Activated CD8-positive, alpha-beta memory T cell treated with anti-CD3 and anti-CD28 coated beads, Interleukin-2, amount 10 ng/mL, durations not matched to agents 7 days and 5 days (primary cell): Measurements from ENCODE around the gene DLGAP1. TPM values are rescaled to one million over a fixed set of nuclear protein-coding genes. Genes with fewer than 3 reads are reported as not detected.
"Not testable (repeated sequence)": the region's sequence is repeated elsewhere in the genome, so short reads cannot be mapped to it uniquely, and the experiment has no call there.

Experiments used
- ATAC-seq: fragments of 150-1000 bp; cut with Tn5 transposase; one replicate; pipeline ENCODE4 v1.10.0; 2021; ENCODE audit warnings: moderate library complexity
- CTCF ChIA-PET: fragments of 350-600 bp; sonication (Branson Sonifier 250); formaldehyde crosslinking; loops from one replicate; lab custom pipeline; 2021; ENCODE audit warnings: antibody characterized with exemption; lab: Charles Lee
- DNase-seq: peaks from one replicate; pipeline ENCODE4 v3.0.0-alpha.2; 2020
- H3K27ac Mint-ChIP-seq: one replicate; pipeline ENCODE4 v1.8.0; 2021; ENCODE audit warnings: mild to moderate bottlenecking, mixed read lengths
- H3K27me3 Mint-ChIP-seq: one replicate; pipeline ENCODE4 v1.8.0; 2021; ENCODE audit warnings: mixed read lengths
- H3K36me3 Mint-ChIP-seq: one replicate; pipeline ENCODE4 v1.8.0; 2021; ENCODE audit warnings: mild to moderate bottlenecking, mixed read lengths
- H3K4me1 Mint-ChIP-seq: one replicate; pipeline ENCODE4 v1.8.0; 2021; ENCODE audit warnings: mixed read lengths
- H3K4me3 Mint-ChIP-seq: one replicate; pipeline ENCODE4 v1.8.0; 2021; ENCODE audit warnings: mild to moderate bottlenecking, moderate library complexity, mixed read lengths
- H3K9me3 Mint-ChIP-seq: one replicate; pipeline ENCODE4 v1.8.0; 2022; ENCODE audit warnings: low read depth, mixed read lengths
- total RNA-seq, 2 experiments: library from RNA; stranded (reverse); gene quantifications; one replicate each; pipeline ENCODE4 v1.2.3, GENCODE V29; 2021

The DLGAP1 gene
- total RNA-seq, result not detected

- no peak within 1 kb of the TSS for H3K27ac Mint-ChIP-seq
- peaks cover 19% of the 10 kb centered on the region for H3K27me3 Mint-ChIP-seq
- H3K9me3 Mint-ChIP-seq, result peaks cover 5% of the 10 kb centered on the region
- H3K36me3 Mint-ChIP-seq, result peaks cover 7% of the 10 kb centered on the region
- no peak within 1 kb of the TSS for H3K4me3 Mint-ChIP-seq
- H3K4me1 Mint-ChIP-seq, result no peaks in the 10 kb centered on the region
- DNase-seq (no peak), ATAC-seq (no peak)
- CTCF ChIA-PET, result no interaction called here
Measured at GRCh38 chr18:4455113-4455811, at the start of gene DLGAP1. Gene DLGAP1 (minus strand): TSS chr18:4455307.

GRCh38 chr18:4494703-4495284 lies 39.7 kb upstream of the DLGAP1 start:
- H3K9me3 Mint-ChIP-seq, H3K4me3 Mint-ChIP-seq, DNase-seq, ATAC-seq, CTCF ChIA-PET, H3K27ac Mint-ChIP-seq, H3K4me1 Mint-ChIP-seq, H3K27me3 Mint-ChIP-seq, H3K36me3 Mint-ChIP-seq: not testable (repeated sequence)

GRCh38 chr18:4468511-4468910 lies 13.4 kb upstream of the DLGAP1 start:
- no peaks in the 10 kb centered on the region for H3K4me1 Mint-ChIP-seq
- CTCF ChIA-PET, result no interaction called here
- DNase-seq (no peak), ATAC-seq (no peak)
- no peak overlapping the region for H3K4me3 Mint-ChIP-seq
- no peak overlapping the region for H3K27ac Mint-ChIP-seq
- no peaks in the 10 kb centered on the region for H3K9me3 Mint-ChIP-seq
- H3K27me3 Mint-ChIP-seq, result no peaks in the 10 kb centered on the region
- no peaks in the 10 kb centered on the region for H3K36me3 Mint-ChIP-seq

- Mint-ChIP-seq H3K27me3 (peaks cover 19% of the 10 kb centered on the region), H3K27ac (no peak overlapping the region), H3K36me3 (peaks cover 7% of the 10 kb centered on the region), H3K9me3 (peaks cover 5% of the 10 kb centered on the region), H3K4me1 (no peaks in the 10 kb centered on the region), H3K4me3 (no peak overlapping the region)
- no peak for DNase-seq
- CTCF ChIA-PET, result no interaction called here
- ATAC-seq, result no peak
Measured at GRCh38 chr18:4454537-4455112, 482 bp downstream of the DLGAP1 start.

GRCh38 chr18:4453874-4454536 lies 1.1 kb downstream of the DLGAP1 start:
- CTCF ChIA-PET, result no interaction called here
- Mint-ChIP-seq H3K36me3 (peaks cover 7% of the 10 kb centered on the region), H3K9me3 (peaks cover 5% of the 10 kb centered on the region), H3K4me3 (no peak overlapping the region), H3K4me1 (no peaks in the 10 kb centered on the region), H3K27me3 (peaks cover 19% of the 10 kb centered on the region), H3K27ac (no peak overlapping the region)
- ATAC-seq (no peak), DNase-seq (no peak)

GRCh38 chr18:4453567-4453873 lies 1.6 kb downstream of the DLGAP1 start:
- peaks cover 19% of the 10 kb centered on the region for H3K27me3 Mint-ChIP-seq
- no peak overlapping the region for H3K4me3 Mint-ChIP-seq
- peaks cover 7% of the 10 kb centered on the region for H3K36me3 Mint-ChIP-seq
- no peak for ATAC-seq
- H3K27ac Mint-ChIP-seq, result no peak overlapping the region
- peaks cover 5% of the 10 kb centered on the region for H3K9me3 Mint-ChIP-seq
- CTCF ChIA-PET, result no interaction called here
- no peaks in the 10 kb centered on the region for H3K4me1 Mint-ChIP-seq
- DNase-seq, result no peak

DNA sequence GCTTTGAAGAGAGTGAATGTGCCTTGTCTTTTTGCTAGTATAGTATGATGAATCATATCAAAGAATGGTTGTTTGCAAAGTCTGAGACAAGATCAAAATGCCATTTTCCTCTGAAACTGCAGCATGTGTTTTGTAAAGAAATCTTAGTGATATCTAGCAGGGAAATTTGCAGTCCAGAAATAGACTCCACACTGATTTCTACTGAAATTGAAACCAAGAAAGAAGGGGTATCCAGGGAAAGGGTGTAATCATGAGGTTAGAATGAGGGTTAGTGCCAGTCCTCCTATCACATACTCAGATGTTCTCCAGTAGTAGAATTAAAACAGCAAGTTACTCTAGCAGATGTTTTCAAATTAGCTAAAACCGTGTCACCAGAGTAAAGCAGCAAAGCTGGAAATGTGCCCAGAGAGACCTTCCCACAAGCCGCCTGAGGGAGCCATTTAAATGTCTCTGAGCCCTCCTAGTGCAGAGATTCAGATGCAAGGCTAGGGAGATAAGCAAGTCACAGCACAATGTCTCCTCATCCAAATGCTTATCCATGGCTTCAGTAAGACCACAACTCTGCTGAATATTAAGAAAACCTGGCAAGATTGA lies 4.9 kb downstream of the DLGAP1 start:
- peaks cover 2% of the 10 kb centered on the region for H3K36me3 Mint-ChIP-seq
- no peak overlapping the region for H3K4me3 Mint-ChIP-seq
- ATAC-seq, result no peak
- H3K9me3 Mint-ChIP-seq, result peaks cover 5% of the 10 kb centered on the region
- CTCF ChIA-PET, result no interaction called here
- DNase-seq, result no peak
- H3K27ac Mint-ChIP-seq, result no peak overlapping the region
- H3K4me1 Mint-ChIP-seq, result no peaks in the 10 kb centered on the region
- peaks cover 13% of the 10 kb centered on the region for H3K27me3 Mint-ChIP-seq

GRCh38 chr18:4445902-4446301 lies 9.2 kb downstream of the DLGAP1 start:
- no peaks in the 10 kb centered on the region for H3K27me3 Mint-ChIP-seq
- no peak overlapping the region for H3K4me3 Mint-ChIP-seq
- DNase-seq, result no peak
- no peaks in the 10 kb centered on the region for H3K9me3 Mint-ChIP-seq
- no peak for ATAC-seq
- H3K36me3 Mint-ChIP-seq, result no peaks in the 10 kb centered on the region
- H3K27ac Mint-ChIP-seq, result no peak overlapping the region
- no peaks in the 10 kb centered on the region for H3K4me1 Mint-ChIP-seq
- CTCF ChIA-PET, result no interaction called here

DNA sequence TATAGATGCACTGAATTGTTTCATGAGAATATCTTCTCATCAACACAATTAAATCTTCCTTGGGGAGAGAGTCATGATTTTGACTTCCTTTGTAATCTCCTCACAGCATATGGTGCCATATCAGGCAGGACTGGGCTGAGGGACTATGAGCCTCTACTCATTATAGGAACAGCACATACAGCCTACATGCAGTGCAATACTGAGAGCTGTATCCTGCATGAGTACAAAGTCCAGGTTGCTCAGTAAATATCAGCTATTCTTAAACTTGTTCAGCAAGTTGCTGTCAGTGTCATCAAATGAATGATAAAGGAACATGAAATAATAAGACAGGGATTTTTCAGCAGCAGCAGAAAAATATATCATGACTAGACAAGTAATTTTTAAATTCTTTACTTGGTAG lies 10.8 kb downstream of the DLGAP1 start:
- CTCF ChIA-PET, result no interaction called here
- no peak overlapping the region for H3K4me3 Mint-ChIP-seq
- H3K4me1 Mint-ChIP-seq, result no peaks in the 10 kb centered on the region
- ATAC-seq (no peak), DNase-seq (no peak)
- H3K9me3 Mint-ChIP-seq, result no peaks in the 10 kb centered on the region
- H3K27me3 Mint-ChIP-seq, result no peaks in the 10 kb centered on the region
- H3K27ac Mint-ChIP-seq, result no peak overlapping the region
- no peaks in the 10 kb centered on the region for H3K36me3 Mint-ChIP-seq

DNA sequence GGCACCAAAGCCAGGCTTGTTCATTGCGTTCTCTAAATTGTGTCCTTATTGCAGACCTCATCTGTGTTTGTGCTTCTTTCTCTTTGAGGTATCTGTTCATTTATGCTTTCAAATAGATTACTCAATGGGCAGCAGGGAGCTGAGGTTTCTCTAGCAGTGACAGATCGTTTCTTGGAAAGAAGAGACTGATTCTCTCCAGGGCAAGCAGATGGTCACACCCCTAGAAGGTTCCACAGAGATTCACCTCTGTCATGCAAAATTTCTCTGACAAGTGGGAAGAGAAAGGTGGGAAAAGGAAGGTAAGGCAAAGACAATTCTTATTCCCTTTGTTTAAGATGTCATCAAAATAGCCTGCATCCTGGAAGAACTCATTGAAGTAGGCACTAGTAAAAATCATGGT lies 14.0 kb downstream of the DLGAP1 start:
- no peak overlapping the region for H3K27ac Mint-ChIP-seq
- no peaks in the 10 kb centered on the region for H3K4me1 Mint-ChIP-seq
- H3K9me3 Mint-ChIP-seq, result peaks cover 2% of the 10 kb centered on the region
- H3K27me3 Mint-ChIP-seq, result no peaks in the 10 kb centered on the region
- ATAC-seq (no peak), DNase-seq (no peak)
- CTCF ChIA-PET, result no interaction called here
- no peak overlapping the region for H3K4me3 Mint-ChIP-seq
- H3K36me3 Mint-ChIP-seq, result no peaks in the 10 kb centered on the region

GRCh38 chr18:4438938-4439337 lies 16.2 kb downstream of the DLGAP1 start:
- H3K4me1 Mint-ChIP-seq, result no peaks in the 10 kb centered on the region
- H3K27me3 Mint-ChIP-seq, result no peaks in the 10 kb centered on the region
- H3K27ac Mint-ChIP-seq, result no peak overlapping the region
- no peak overlapping the region for H3K4me3 Mint-ChIP-seq
- DNase-seq (no peak), ATAC-seq (no peak)
- no peaks in the 10 kb centered on the region for H3K36me3 Mint-ChIP-seq
- H3K9me3 Mint-ChIP-seq, result peaks cover 2% of the 10 kb centered on the region
- CTCF ChIA-PET, result no interaction called here

GRCh38 chr18:4433717-4434116 lies 21.4 kb downstream of the DLGAP1 start:
- peaks cover 5% of the 10 kb centered on the region for H3K9me3 Mint-ChIP-seq
- no peak overlapping the region for H3K4me3 Mint-ChIP-seq
- no peak for DNase-seq
- no peaks in the 10 kb centered on the region for H3K36me3 Mint-ChIP-seq
- ATAC-seq, result no peak
- no peaks in the 10 kb centered on the region for H3K4me1 Mint-ChIP-seq
- H3K27ac Mint-ChIP-seq, result no peak overlapping the region
- no peaks in the 10 kb centered on the region for H3K27me3 Mint-ChIP-seq
- CTCF ChIA-PET, result no interaction called here

- H3K36me3 Mint-ChIP-seq, result no peaks in the 10 kb centered on the region
- ATAC-seq, result no peak
- no peak overlapping the region for H3K27ac Mint-ChIP-seq
- no peaks in the 10 kb centered on the region for H3K4me1 Mint-ChIP-seq
- no peak for DNase-seq
- peaks cover 2% of the 10 kb centered on the region for H3K9me3 Mint-ChIP-seq
- CTCF ChIA-PET, result no interaction called here
- no peak overlapping the region for H3K4me3 Mint-ChIP-seq
- H3K27me3 Mint-ChIP-seq, result no peaks in the 10 kb centered on the region
Measured at GRCh38 chr18:4430836-4431235, 24.3 kb downstream of the DLGAP1 start.

- DNase-seq, result no peak
- H3K4me1 Mint-ChIP-seq, result no peaks in the 10 kb centered on the region
- no peaks in the 10 kb centered on the region for H3K36me3 Mint-ChIP-seq
- CTCF ChIA-PET, result no interaction called here
- ATAC-seq, result no peak
- H3K4me3 Mint-ChIP-seq, result no peak overlapping the region
- no peaks in the 10 kb centered on the region for H3K27me3 Mint-ChIP-seq
- no peak overlapping the region for H3K27ac Mint-ChIP-seq
- peaks cover 5% of the 10 kb centered on the region for H3K9me3 Mint-ChIP-seq
Measured at GRCh38 chr18:4417714-4418113, 37.4 kb downstream of the DLGAP1 start.
